GM23338 (cell line): ENCODE data around the gene IPPK.

Experiments
- CREB1 ChIP-seq: fragments of 250-450 bp; sonication (Bioruptor Pico); IDR thresholded peaks from 2 replicates; pipeline ENCODE4 v1.5.0; 2020; ENCODE audit warnings: low read depth, mild to moderate bottlenecking, moderate library complexity
- EZH2 ChIP-seq: fragments of 200-600 bp; sonication (generic); IDR thresholded peaks from one replicate; pipeline ENCODE4 v1.8.0; 2017; ENCODE audit warnings: antibody characterized with exemption, mild to moderate bottlenecking, low read depth; ENCODE audit not compliant: unreplicated experiment
- JUNB ChIP-seq: IDR thresholded peaks from one replicate; pipeline ENCODE4 v1.6.1; 2016; ENCODE audit warnings: antibody characterized with exemption; ENCODE audit not compliant: unreplicated experiment
- POLR2AphosphoS5 ChIP-seq: IDR thresholded peaks from 2 replicates; pipeline ENCODE4 v1.6.1; 2016; ENCODE audit warnings: antibody characterized with exemption, low read depth
- TF ChIP-seq, protein P1 (sequence below), 2 experiments: fragments of 200-600 bp in 1 of 2; sonication (generic) in 1 of 2; conservative IDR thresholded peaks; 2 replicates each; pipeline versions ENCODE4 v1.5.1 to v1.6.1; 2016 to 2017; ENCODE audit warnings: antibody characterized with exemption in 2 of 2, low read depth in 2 of 2, mild to moderate bottlenecking in 2 of 2, moderate library complexity in 1 of 2

DNA sequence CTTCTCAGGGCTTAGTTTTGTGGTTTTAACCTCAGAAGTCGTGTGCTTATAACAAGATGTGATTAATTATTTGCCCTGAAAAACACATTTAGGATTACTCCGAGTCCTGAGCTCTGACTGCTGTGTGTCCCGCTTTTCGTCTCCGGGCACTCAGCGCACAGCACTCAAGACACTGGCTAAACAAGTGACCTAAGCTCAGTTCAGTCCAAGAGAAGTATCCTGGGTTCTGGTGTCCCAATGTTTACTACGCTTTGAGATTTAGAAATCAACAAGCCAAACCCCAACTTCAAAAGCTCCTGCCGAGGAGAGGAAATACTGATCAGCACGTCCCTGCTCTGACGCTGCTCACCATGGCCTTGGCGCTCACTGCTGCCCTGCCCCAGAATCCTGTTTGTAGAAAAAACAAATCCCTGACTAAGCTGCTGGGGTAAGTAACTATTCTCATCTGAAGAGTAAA lies 53.2 kb downstream of the IPPK start:
- TF ChIP-seq, protein P1, sequence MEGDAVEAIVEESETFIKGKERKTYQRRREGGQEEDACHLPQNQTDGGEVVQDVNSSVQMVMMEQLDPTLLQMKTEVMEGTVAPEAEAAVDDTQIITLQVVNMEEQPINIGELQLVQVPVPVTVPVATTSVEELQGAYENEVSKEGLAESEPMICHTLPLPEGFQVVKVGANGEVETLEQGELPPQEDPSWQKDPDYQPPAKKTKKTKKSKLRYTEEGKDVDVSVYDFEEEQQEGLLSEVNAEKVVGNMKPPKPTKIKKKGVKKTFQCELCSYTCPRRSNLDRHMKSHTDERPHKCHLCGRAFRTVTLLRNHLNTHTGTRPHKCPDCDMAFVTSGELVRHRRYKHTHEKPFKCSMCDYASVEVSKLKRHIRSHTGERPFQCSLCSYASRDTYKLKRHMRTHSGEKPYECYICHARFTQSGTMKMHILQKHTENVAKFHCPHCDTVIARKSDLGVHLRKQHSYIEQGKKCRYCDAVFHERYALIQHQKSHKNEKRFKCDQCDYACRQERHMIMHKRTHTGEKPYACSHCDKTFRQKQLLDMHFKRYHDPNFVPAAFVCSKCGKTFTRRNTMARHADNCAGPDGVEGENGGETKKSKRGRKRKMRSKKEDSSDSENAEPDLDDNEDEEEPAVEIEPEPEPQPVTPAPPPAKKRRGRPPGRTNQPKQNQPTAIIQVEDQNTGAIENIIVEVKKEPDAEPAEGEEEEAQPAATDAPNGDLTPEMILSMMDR (conservative IDR thresholded peaks at IDR 0.05; ENCODE audit: low read depth in 2 of 2): no peak
- TF ChIP-seq EZH2: no peak
- no peak for TF ChIP-seq POLR2AphosphoS5
- TF ChIP-seq CREB1 (CRISPR knock-in tag): no peak
- no peak for TF ChIP-seq JUNB
